Panc1 (cell line): Measurements from ENCODE around the gene CSTF3.
"Not testable (repeated sequence)": the region's sequence is repeated elsewhere in the genome, so short reads cannot be mapped to it uniquely, and the experiment has no call there.

Experiments
- CTCF ChIP-seq: fragments of 450-650 bp; IDR thresholded peaks from 2 replicates; pipeline ENCODE4 v1.5.1; 2017; ENCODE audit warnings: mild to moderate bottlenecking
- POLR2AphosphoS5 ChIP-seq: IDR thresholded peaks from 2 replicates; pipeline ENCODE4 v1.6.1; 2012; ENCODE audit warnings: mild to moderate bottlenecking, low read depth, low read length, moderate library complexity
- REST ChIP-seq, 2 experiments: IDR thresholded peaks; 2 replicates each; pipeline ENCODE4 v1.6.1; 2011 to 2012; ENCODE audit warnings: low read depth in 2 of 2, control low read depth in 1 of 2, low read length in 1 of 2, mild to moderate bottlenecking in 1 of 2, moderate library complexity in 1 of 2; ENCODE audit not compliant: insufficient read depth in 1 of 2
- SIN3A ChIP-seq: IDR thresholded peaks from 2 replicates; pipeline ENCODE4 v1.6.1; 2012; ENCODE audit warnings: low read depth, mild to moderate bottlenecking, low read length, moderate library complexity, borderline replicate concordance; ENCODE audit not compliant: insufficient read depth
- TCF7L2 ChIP-seq: IDR thresholded peaks from 2 replicates; pipeline ENCODE4 v1.6.1; 2011; ENCODE audit warnings: mild to moderate bottlenecking, low read depth, low read length, inconsistent platforms

GRCh38 chr11:33049565-33050408 is 111.5 kb downstream of the CSTF3 start:
- not testable (repeated sequence) for TF ChIP-seq CTCF; POLR2AphosphoS5; TCF7L2; REST (IDR thresholded peaks at IDR 0.05; ENCODE audit: insufficient read depth in 1 of 2, low read depth in 2 of 2, low read length in 1 of 2); SIN3A
